ENCODE results near the gene PLCH1. TPM values are rescaled to one million over a fixed set of nuclear protein-coding genes. Genes with fewer than 3 reads are reported as not detected.
A peak's percentile ranks its signal among the peaks of the same experiment; 100 is the strongest.

Gene PLCH1
- total RNA-seq, 1 donor from 2014 or later, result 7.6 TPM

DNA sequence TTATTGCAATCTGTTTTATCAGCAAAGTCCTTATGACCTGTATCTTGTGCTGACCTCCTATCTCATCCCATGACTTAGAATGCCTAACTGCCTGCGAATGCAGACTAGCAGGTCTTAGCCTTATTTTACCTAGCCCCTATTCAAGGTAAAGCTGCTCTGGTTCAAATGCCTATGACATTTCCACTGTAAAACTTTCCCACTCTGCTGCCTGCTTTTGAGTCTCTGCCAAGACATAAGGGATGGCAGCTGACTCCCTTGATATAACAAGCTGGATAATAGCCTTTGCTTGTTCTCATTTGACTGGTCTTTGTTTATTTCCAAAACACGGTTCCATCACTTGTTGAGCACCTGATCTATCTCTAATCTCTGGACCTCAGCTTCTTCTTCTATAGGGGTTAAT lies 319.5 kb downstream of the PLCH1 start:
- Mint-ChIP-seq H3K27me3 (peaks cover 5% of the 10 kb centered on the region), H3K4me3 (no peak overlapping the region), H3K9me3 (peaks cover 23% of the 10 kb centered on the region), H3K36me3 (peaks cover 4% of the 10 kb centered on the region), H3K4me1 (ENCODE audit: unreplicated experiment) (no peaks in the 10 kb centered on the region), H3K27ac (no peak overlapping the region)
- no peak for TF ChIP-seq CTCF (conservative IDR thresholded peaks at IDR 0.05)
- no peak for DNase-seq (ENCODE audit: extremely low spot score, unreplicated experiment)

DNA sequence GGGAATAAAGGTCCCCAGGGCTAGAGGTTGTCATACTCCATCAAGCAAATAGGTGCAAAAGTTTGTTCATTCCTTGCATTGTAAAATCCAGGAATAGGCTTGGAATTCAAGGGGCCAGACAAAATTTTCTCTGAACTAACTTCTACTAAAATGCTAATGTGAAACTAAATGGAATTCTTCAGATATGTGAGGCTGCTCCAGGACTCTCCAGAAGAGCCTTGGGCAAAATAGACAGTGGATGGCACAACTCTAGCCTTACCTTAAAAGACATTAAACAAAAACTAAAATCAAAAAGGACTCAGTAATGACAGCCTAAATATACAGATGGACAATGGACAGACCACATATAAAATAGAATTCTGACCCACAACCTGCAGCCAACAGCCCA lies 320.6 kb downstream of the PLCH1 start:
- peaks cover 5% of the 10 kb centered on the region for H3K27me3 Mint-ChIP-seq

DNA sequence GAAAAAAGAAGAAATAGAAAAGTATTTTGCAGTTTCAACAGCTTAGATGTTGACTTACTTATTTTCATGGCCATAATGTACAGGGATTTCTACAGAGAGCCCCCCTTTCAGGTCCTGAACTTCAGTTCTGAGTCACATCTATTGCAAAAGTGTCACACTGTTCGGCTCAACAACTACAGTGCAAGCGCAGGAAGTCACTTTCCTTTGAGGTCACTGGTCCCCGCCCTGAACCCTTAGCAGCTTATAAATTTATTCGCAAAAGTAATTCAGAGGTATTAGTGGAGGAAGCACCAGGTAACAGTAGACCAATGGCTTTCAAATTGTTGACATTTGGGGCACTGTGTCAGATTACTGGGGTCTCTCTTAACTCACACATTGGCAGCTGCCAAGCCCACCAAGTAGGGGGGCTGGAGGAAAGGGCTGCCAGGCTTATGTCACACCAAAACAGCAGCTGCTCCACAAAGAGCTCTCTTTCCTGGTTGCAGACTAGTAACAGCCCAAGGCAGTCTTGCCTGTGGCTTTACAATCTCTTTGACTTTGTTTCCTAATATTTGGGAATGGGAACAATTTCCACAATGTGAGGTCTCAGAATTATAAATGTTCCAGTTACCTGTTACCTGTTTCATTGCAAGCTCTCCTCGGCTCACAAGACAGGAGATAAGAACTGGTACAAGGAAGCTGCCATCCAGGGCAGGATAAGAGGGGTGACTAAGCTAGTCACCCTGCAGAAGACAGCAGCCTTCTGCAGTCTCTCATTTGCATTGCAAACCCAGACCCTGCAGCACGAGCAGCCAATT lies 321.1 kb downstream of the PLCH1 start:
- Mint-ChIP-seq H3K4me3 (no peak overlapping the region), H3K9me3 (peaks cover 21% of the 10 kb centered on the region), H3K27ac (no peak overlapping the region), H3K36me3 (peaks cover 4% of the 10 kb centered on the region), H3K27me3 (peaks cover 5% of the 10 kb centered on the region), H3K4me1 (ENCODE audit: unreplicated experiment) (no peaks in the 10 kb centered on the region)
- TF ChIP-seq CTCF (conservative IDR thresholded peaks at IDR 0.05), result no peak
- DNase-seq (ENCODE audit: extremely low spot score, unreplicated experiment), result no peak

More for the DNA sequence above, 320.6 kb downstream of the PLCH1 start:
- no peaks in the 10 kb centered on the region for H3K4me1 Mint-ChIP-seq (ENCODE audit: unreplicated experiment)
- TF ChIP-seq CTCF (conservative IDR thresholded peaks at IDR 0.05), result no peak
- peaks cover 4% of the 10 kb centered on the region for H3K36me3 Mint-ChIP-seq
- H3K27ac Mint-ChIP-seq, result no peak overlapping the region
- no peak overlapping the region for H3K4me3 Mint-ChIP-seq
- DNase-seq (ENCODE audit: extremely low spot score, unreplicated experiment), result no peak
- H3K9me3 Mint-ChIP-seq, result peaks cover 23% of the 10 kb centered on the region

DNA sequence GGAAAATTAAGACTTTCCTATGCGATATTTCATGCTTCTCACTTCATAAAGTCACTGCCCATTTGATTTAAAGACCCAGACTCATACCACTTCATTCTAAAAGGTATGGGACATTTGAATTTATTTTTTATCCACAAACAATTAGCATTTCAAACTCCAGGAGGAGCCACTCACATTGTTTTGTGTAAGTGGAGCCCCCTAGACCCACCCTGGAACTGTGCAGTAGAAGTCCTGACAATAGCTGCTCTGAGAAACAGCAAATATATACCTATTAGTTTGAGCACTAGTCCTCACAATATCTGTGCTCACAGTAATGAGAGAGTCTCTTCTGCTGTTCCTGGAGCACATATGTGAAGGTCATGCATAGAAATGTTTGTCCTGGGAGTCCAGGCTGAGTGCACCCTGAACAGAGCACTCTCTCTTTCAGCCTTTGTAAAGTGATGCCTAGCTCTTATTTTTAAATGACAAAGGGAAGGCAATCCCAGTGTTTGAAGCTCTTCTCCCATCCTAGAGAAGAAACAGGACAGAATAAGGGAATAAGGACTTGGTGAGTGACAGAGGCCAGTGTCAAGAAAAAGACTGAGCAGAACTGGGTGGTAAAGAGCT lies 323.9 kb downstream of the PLCH1 start:
- Mint-ChIP-seq H3K27me3 (peaks cover 5% of the 10 kb centered on the region), H3K27ac (no peak overlapping the region), H3K9me3 (peaks cover 7% of the 10 kb centered on the region), H3K4me3 (no peak overlapping the region), H3K4me1 (ENCODE audit: unreplicated experiment) (no peaks in the 10 kb centered on the region), H3K36me3 (no peaks in the 10 kb centered on the region)
- peak; percentile 30 for TF ChIP-seq CTCF (conservative IDR thresholded peaks at IDR 0.05)
- DNase-seq (ENCODE audit: extremely low spot score, unreplicated experiment), result no peak

GRCh38 chr3:155420406-155420805 lies 324.5 kb downstream of the PLCH1 start:
- peaks cover 7% of the 10 kb centered on the region for H3K9me3 Mint-ChIP-seq
- no peaks in the 10 kb centered on the region for H3K36me3 Mint-ChIP-seq
- no peak overlapping the region for H3K4me3 Mint-ChIP-seq
- TF ChIP-seq CTCF (conservative IDR thresholded peaks at IDR 0.05), result no peak
- no peak for DNase-seq (ENCODE audit: extremely low spot score, unreplicated experiment)
- no peaks in the 10 kb centered on the region for H3K4me1 Mint-ChIP-seq (ENCODE audit: unreplicated experiment)
- peaks cover 5% of the 10 kb centered on the region for H3K27me3 Mint-ChIP-seq
- H3K27ac Mint-ChIP-seq, result no peak overlapping the region
